ENCODE data around the gene ADNP.

DNA sequence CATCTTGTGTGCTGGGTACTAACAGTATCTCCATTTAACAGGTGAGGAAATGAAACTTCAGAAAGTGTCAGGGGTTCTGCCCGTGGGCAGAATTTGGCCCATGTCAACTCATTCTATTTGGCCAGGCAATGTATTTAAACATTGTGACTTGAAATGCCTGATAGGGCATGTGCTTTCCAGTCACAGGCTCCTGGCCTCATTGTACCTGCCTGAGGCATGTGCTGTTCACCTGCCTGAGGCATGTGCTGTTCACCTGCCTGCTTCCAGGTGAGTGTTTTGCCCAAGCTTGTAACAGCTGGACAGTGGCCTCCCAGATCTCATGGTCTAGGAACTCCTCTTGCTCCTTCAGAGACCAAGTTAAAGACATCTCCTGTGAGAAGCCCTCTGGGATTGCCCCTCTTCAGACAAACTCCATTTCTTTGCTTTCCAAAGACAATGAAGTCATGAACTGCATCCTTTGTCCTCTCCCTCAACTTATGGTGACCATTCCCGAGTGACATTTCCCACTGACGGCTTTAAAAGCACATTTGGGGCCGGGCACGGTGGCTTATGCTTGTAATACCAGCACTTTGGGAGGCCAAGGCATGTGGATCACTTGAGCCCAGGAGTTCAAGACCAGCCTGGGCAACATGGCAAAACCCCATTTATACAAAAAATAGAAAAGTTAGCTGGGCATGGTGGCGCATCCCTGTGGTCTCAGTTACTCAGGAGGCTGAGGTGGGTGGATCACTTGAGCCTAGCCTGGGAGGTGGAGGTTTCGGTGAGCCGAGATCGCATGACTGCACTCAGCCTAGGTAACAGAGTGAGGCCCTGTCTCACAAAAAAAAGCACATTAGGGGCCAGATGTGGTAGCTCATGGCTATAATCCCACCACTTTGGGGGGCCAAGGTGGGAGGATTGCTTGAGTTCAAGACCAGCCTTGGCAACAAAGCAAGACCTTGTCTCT, 87.6 kb downstream of the ADNP start:
- no peak for TF ChIP-seq EP300 (IDR thresholded peaks at IDR 0.05; ENCODE audit: borderline replicate concordance in 1 of 2, low read depth in 1 of 2, low read length in 1 of 2)
- TF ChIP-seq, protein P1, sequence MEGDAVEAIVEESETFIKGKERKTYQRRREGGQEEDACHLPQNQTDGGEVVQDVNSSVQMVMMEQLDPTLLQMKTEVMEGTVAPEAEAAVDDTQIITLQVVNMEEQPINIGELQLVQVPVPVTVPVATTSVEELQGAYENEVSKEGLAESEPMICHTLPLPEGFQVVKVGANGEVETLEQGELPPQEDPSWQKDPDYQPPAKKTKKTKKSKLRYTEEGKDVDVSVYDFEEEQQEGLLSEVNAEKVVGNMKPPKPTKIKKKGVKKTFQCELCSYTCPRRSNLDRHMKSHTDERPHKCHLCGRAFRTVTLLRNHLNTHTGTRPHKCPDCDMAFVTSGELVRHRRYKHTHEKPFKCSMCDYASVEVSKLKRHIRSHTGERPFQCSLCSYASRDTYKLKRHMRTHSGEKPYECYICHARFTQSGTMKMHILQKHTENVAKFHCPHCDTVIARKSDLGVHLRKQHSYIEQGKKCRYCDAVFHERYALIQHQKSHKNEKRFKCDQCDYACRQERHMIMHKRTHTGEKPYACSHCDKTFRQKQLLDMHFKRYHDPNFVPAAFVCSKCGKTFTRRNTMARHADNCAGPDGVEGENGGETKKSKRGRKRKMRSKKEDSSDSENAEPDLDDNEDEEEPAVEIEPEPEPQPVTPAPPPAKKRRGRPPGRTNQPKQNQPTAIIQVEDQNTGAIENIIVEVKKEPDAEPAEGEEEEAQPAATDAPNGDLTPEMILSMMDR (IDR thresholded peaks at IDR 0.05), result no peak
- TF ChIP-seq EZH2phosphoT487 (IDR thresholded peaks at IDR 0.05; ENCODE audit: borderline replicate concordance, low read depth), result no peak
- TF ChIP-seq, protein P2, sequence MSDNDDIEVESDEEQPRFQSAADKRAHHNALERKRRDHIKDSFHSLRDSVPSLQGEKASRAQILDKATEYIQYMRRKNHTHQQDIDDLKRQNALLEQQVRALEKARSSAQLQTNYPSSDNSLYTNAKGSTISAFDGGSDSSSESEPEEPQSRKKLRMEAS (IDR thresholded peaks at IDR 0.05; ENCODE audit: low read depth), result no peak
- TF ChIP-seq, protein P3, sequence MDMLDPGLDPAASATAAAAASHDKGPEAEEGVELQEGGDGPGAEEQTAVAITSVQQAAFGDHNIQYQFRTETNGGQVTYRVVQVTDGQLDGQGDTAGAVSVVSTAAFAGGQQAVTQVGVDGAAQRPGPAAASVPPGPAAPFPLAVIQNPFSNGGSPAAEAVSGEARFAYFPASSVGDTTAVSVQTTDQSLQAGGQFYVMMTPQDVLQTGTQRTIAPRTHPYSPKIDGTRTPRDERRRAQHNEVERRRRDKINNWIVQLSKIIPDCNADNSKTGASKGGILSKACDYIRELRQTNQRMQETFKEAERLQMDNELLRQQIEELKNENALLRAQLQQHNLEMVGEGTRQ (IDR thresholded peaks at IDR 0.05; ENCODE audit: borderline replicate concordance, low read depth, low read length), result no peak
- TF ChIP-seq TAF1 (IDR thresholded peaks at IDR 0.05; ENCODE audit: borderline replicate concordance, low read depth, low read length), result no peak
- no peak for TF ChIP-seq POLR2AphosphoS5 (IDR thresholded peaks at IDR 0.05; ENCODE audit: low read depth, low read length)

Data from SK-N-SH (cell line).